Activated effector memory CD4-positive, alpha-beta T cell treated with anti-CD3 and anti-CD28 coated beads, Interleukin-2, amount 50 U/mL, for 16 hours (primary cell): ENCODE measurements around the gene PRR23E.

Experiments used
- DNase-seq: peaks from one replicate; pipeline ENCODE4 v3.0.0-alpha.2; 2020

The PRR23E gene

GRCh38 chr3:127192576-127193232 lies at the start of gene PRR23E:
Gene PRR23E (plus strand): TSS chr3:127193131. CDS start chr3:127196686, 3,555 bp downstream.
- DNase-seq: peak; percentile 45

- no peak for DNase-seq
These were observed 49.8 kb upstream of the PRR23E start for GRCh38 chr3:127143172-127143571.

GRCh38 chr3:127144631-127145030 lies 48.3 kb upstream of the PRR23E start:
- no peak for DNase-seq

GRCh38 chr3:127145266-127145665 lies 47.7 kb upstream of the PRR23E start:
- DNase-seq: no peak

GRCh38 chr3:127147291-127147885 lies 45.5 kb upstream of the PRR23E start:
- no peak for DNase-seq

- DNase-seq: peak; percentile 44
These were observed 43.2 kb upstream of the PRR23E start for GRCh38 chr3:127149621-127150310.

- no peak for DNase-seq
These were observed 42.2 kb upstream of the PRR23E start for GRCh38 chr3:127150513-127151250.

GRCh38 chr3:127151251-127151564 lies 41.7 kb upstream of the PRR23E start:
- no peak for DNase-seq

- DNase-seq: peak; percentile 37
These were observed 40.8 kb upstream of the PRR23E start for GRCh38 chr3:127151992-127152650.

GRCh38 chr3:127152684-127153505 lies 40.0 kb upstream of the PRR23E start:
- DNase-seq: peak; percentile 56

GRCh38 chr3:127153506-127153815 lies 39.5 kb upstream of the PRR23E start:
- peak; percentile 39 for DNase-seq

GRCh38 chr3:127156338-127157050 lies 36.4 kb upstream of the PRR23E start:
- peak; percentile 33 for DNase-seq

GRCh38 chr3:127157171-127157828 lies 35.6 kb upstream of the PRR23E start:
- DNase-seq: peak; percentile 58

GRCh38 chr3:127158614-127159229 lies 34.2 kb upstream of the PRR23E start:
- peak; percentile 42 for DNase-seq

GRCh38 chr3:127159543-127159942 lies 33.4 kb upstream of the PRR23E start:
- DNase-seq: no peak

- peak; percentile 43 for DNase-seq
These were observed 31.7 kb upstream of the PRR23E start for GRCh38 chr3:127161236-127161635.

- DNase-seq: no peak
These were observed 30.9 kb upstream of the PRR23E start for GRCh38 chr3:127161973-127162579.

GRCh38 chr3:127162947-127163645 lies 29.8 kb upstream of the PRR23E start:
- DNase-seq: peak; percentile 48

GRCh38 chr3:127164615-127165014 lies 28.3 kb upstream of the PRR23E start:
- peak; percentile 52 for DNase-seq
